IMR-90 (cell line): ENCODE measurements around the gene GADL1. TPM values are rescaled to one million over a fixed set of nuclear protein-coding genes. Genes with fewer than 3 reads are reported as not detected.

Source experiments
- ATAC-seq: fragments of 200-7000 bp; cut with Tn5 transposase; 2 replicates; pipeline ENCODE4 v1.9.1; 2020; ENCODE audit warnings: low read depth, mild to moderate bottlenecking, moderate library complexity
- BruUV-seq: library from RNA; stranded (reverse); fragments of 400-500 nt; replicated peaks from 2 replicates; lab custom pipeline; 2021; lab: Mats Ljungman, UMichigan
- CTCF ChIA-PET: fragments of 300-600 bp; formaldehyde crosslinking; extraction: SDS; loops from one replicate; lab custom pipeline; 2021; ENCODE audit warnings: antibody characterized with exemption; lab: Yijun Ruan, JAX
- POLR2A ChIA-PET: fragments of 300-600 bp; sonication (Branson Sonifier 250); formaldehyde crosslinking; loops from one replicate; lab custom pipeline; 2022; ENCODE audit warnings: antibody characterized with exemption; ENCODE audit not compliant: unreplicated experiment; lab: Charles Lee
- DNase-seq: peaks from one replicate; pipeline ENCODE4 v3.0.0; 2013
- H2AFZ ChIP-seq: replicated peaks from 2 replicates; pipeline ENCODE3; 2013; ENCODE audit warnings: low read length, mild to moderate bottlenecking; ENCODE audit not compliant: poor library complexity
- H2AK5ac ChIP-seq: 2 replicates; pipeline ENCODE4 v1.6.1; 2013; ENCODE audit warnings: low read depth, low read length, inconsistent platforms
- H2AK9ac ChIP-seq: replicated peaks from 2 replicates; pipeline ENCODE3; 2013; ENCODE audit warnings: mild to moderate bottlenecking, low read depth, low read length, moderate library complexity; ENCODE audit not compliant: poor library complexity
- H2BK120ac ChIP-seq: 2 replicates; pipeline ENCODE4 v1.6.1; 2013; ENCODE audit warnings: low read depth, low read length, inconsistent platforms
- H2BK15ac ChIP-seq: 3 replicates; pipeline ENCODE4 v1.6.1; 2013; ENCODE audit warnings: low read depth, low read length, inconsistent platforms
- H2BK20ac ChIP-seq: 2 replicates; pipeline ENCODE4 v1.6.1; 2013; ENCODE audit warnings: low read depth, mild to moderate bottlenecking, inconsistent platforms, low read length, moderate library complexity
- H2BK5ac ChIP-seq: 2 replicates; pipeline ENCODE4 v1.6.1; 2013; ENCODE audit warnings: mild to moderate bottlenecking, low read depth, low read length, inconsistent platforms; ENCODE audit not compliant: poor library complexity, severe bottlenecking
- H3K14ac ChIP-seq: replicated peaks from 2 replicates; pipeline ENCODE4 v1.6.1; 2013; ENCODE audit warnings: low read depth, low read length, inconsistent platforms
- H3K18ac ChIP-seq: 2 replicates; pipeline ENCODE4 v1.6.1; 2013; ENCODE audit warnings: low read depth, low read length, control low read depth
- H3K23ac ChIP-seq: 2 replicates; pipeline ENCODE4 v1.6.1; 2013; ENCODE audit warnings: low read depth, low read length, inconsistent platforms
- H3K27ac ChIP-seq: 2 replicates; pipeline ENCODE4 v1.5.1; 2013; ENCODE audit warnings: mild to moderate bottlenecking, control low read depth, low read length; ENCODE audit not compliant: insufficient read depth
- H3K27me3 ChIP-seq: 2 replicates; pipeline ENCODE4 v1.6.1; 2013; ENCODE audit warnings: low read length; ENCODE audit not compliant: control insufficient read depth, insufficient read depth
- H3K36me3 ChIP-seq: 2 replicates; pipeline ENCODE4 v1.6.1; 2013; ENCODE audit warnings: low read length, mixed read lengths; ENCODE audit not compliant: control insufficient read depth, insufficient read depth
- H3K4ac ChIP-seq: 2 replicates; pipeline ENCODE4 v1.6.1; 2013; ENCODE audit warnings: low read depth, low read length, inconsistent platforms
- H3K4me1 ChIP-seq: 2 replicates; pipeline ENCODE4 v1.6.1; 2013; ENCODE audit warnings: low read length, mixed read lengths; ENCODE audit not compliant: control insufficient read depth, insufficient read depth
- H3K4me2 ChIP-seq: 2 replicates; pipeline ENCODE4 v1.6.1; 2013; ENCODE audit warnings: low read depth, mild to moderate bottlenecking, control low read depth, low read length, moderate library complexity
- H3K4me3 ChIP-seq: 2 replicates; pipeline ENCODE4 v1.5.1; 2013; ENCODE audit warnings: low read depth, mild to moderate bottlenecking, control low read depth, low read length, moderate library complexity; ENCODE audit not compliant: insufficient read depth
- H3K56ac ChIP-seq: 2 replicates; pipeline ENCODE4 v1.6.1; 2013; ENCODE audit warnings: low read length, inconsistent platforms; ENCODE audit not compliant: insufficient read depth; ENCODE audit errors: extremely low read depth
- H3K79me1 ChIP-seq, 2 experiments: 2 replicates each; pipeline ENCODE4 v1.6.1; 2013; ENCODE audit warnings: low read length in 2 of 2, inconsistent platforms in 1 of 2, low read depth in 1 of 2
- H3K9ac ChIP-seq: 2 replicates; pipeline ENCODE4 v1.6.1; 2013; ENCODE audit warnings: low read depth, low read length, control low read depth
- H3K9me1 ChIP-seq: 2 replicates; pipeline ENCODE4 v1.6.1; 2013; ENCODE audit warnings: low read length, inconsistent platforms; ENCODE audit not compliant: insufficient read depth
- H3K9me3 ChIP-seq: 2 replicates; pipeline ENCODE4 v1.6.1; 2013; ENCODE audit warnings: low read length; ENCODE audit not compliant: control insufficient read depth, insufficient read depth
- H4K20me1 ChIP-seq: 2 replicates; pipeline ENCODE4 v1.6.1; 2013; ENCODE audit warnings: low read length, inconsistent platforms; ENCODE audit not compliant: insufficient read depth
- H4K5ac ChIP-seq: 2 replicates; pipeline ENCODE4 v1.6.1; 2013; ENCODE audit warnings: mild to moderate bottlenecking, low read depth, low read length, control low read depth
- H4K8ac ChIP-seq, 2 experiments: 2 replicates each; pipeline ENCODE4 v1.6.1; 2013; ENCODE audit warnings: low read depth in 2 of 2, low read length in 2 of 2, control low read depth in 1 of 2, inconsistent platforms in 1 of 2
- H4K91ac ChIP-seq: 2 replicates; pipeline ENCODE4 v1.6.1; 2013; ENCODE audit warnings: low read depth, low read length, inconsistent platforms; ENCODE audit not compliant: insufficient read depth
- BHLHE40 ChIP-seq: fragments of 150-350 bp; IDR thresholded peaks from 2 replicates; pipeline ENCODE4 v1.6.1; 2016; ENCODE audit warnings: mild to moderate bottlenecking, low read depth, low read length
- CHD1 ChIP-seq: IDR thresholded peaks from 2 replicates; pipeline ENCODE4 v1.6.1; 2012; ENCODE audit warnings: low read depth, low read length, improper control_type of control experiment
- CTCF ChIP-seq: conservative IDR thresholded peaks from 2 replicates; pipeline ENCODE4 v1.5.1; 2012; ENCODE audit warnings: mild to moderate bottlenecking, low read depth, low read length, improper control_type of control experiment
- FOS ChIP-seq: fragments of 150-350 bp; IDR thresholded peaks from 2 replicates; pipeline ENCODE4 v1.6.1; 2016; ENCODE audit warnings: low read depth, low read length
- MAFK ChIP-seq: IDR thresholded peaks from 2 replicates; pipeline ENCODE4 v1.6.1; 2012; ENCODE audit warnings: low read depth, low read length, improper control_type of control experiment
- MXI1 ChIP-seq: IDR thresholded peaks from 2 replicates; pipeline ENCODE4 v1.6.1; 2012; ENCODE audit warnings: low read depth, mild to moderate bottlenecking, low read length, moderate library complexity, borderline replicate concordance
- NFE2L2 ChIP-seq: fragments of 150-350 bp; IDR thresholded peaks from 2 replicates; pipeline ENCODE4 v1.6.1; 2016; ENCODE audit warnings: low read depth, mild to moderate bottlenecking, low read length
- POLR2A ChIP-seq: IDR thresholded peaks from 2 replicates; pipeline ENCODE4 v1.6.1; 2012; ENCODE audit warnings: mild to moderate bottlenecking, low read depth, low read length
- RAD21 ChIP-seq: IDR thresholded peaks from 2 replicates; pipeline ENCODE4 v1.6.1; 2012; ENCODE audit warnings: low read length, improper control_type of control experiment
- RFX5 ChIP-seq: IDR thresholded peaks from 2 replicates; pipeline ENCODE4 v1.8.0; 2012; ENCODE audit warnings: low read depth, mild to moderate bottlenecking, low read length, moderate library complexity
- WGBS, 2 experiments: methylation state at CpG; one replicate each; pipeline versions ENCODE4 v1.1.5 to v1.1.7; 2013; ENCODE audit warnings: missing lambda C conversion rate in 2 of 2; ENCODE audit not compliant: insufficient read length in 1 of 2; ENCODE audit errors: extremely low coverage in 2 of 2; 5-methylcytosine and 5-hydroxymethylcytosine counted together
- dilution Hi-C: fragments of 300-500 bp; cut with HindIII; formaldehyde crosslinking; loops from one replicate; pipeline ENCODE4 v1.14.3; 2018; ENCODE audit warnings: low sequenced_read_pairs; ENCODE audit not compliant: unreplicated experiment
- in situ Hi-C: fragments of 300-500 bp; cut with MboI; formaldehyde crosslinking; loops from 3 replicates; pipeline ENCODE4 v1.14.3; 2019; ENCODE audit warnings: low sequenced_read_pairs, inconsistent platforms, mixed read lengths
- intact Hi-C: fragments of 100-400 bp; cut with micrococcal nuclease; formaldehyde crosslinking; loops from 2 replicates; pipeline ENCODE4 v1.10.0; 2022
- polyA plus RNA-seq, 3 experiments: library from polyadenylated mRNA; depleted of rRNA; stranded (reverse); fragments of >200 nt; gene quantifications; 2 replicates each; pipeline ENCODE4 v1.2.3, GENCODE V29; 2012; ENCODE audit warnings: low replicate concordance in 1 of 3
- total RNA-seq: library from RNA; depleted of rRNA; stranded (reverse); fragments of >200 nt; gene quantifications from 2 replicates; pipeline ENCODE4 v1.2.3, GENCODE V29; 2012

Gene GADL1
- total and polyA plus RNA-seq, 2 of the 4 experiments (the other 2 are of a cell fraction) = not detected

DNA sequence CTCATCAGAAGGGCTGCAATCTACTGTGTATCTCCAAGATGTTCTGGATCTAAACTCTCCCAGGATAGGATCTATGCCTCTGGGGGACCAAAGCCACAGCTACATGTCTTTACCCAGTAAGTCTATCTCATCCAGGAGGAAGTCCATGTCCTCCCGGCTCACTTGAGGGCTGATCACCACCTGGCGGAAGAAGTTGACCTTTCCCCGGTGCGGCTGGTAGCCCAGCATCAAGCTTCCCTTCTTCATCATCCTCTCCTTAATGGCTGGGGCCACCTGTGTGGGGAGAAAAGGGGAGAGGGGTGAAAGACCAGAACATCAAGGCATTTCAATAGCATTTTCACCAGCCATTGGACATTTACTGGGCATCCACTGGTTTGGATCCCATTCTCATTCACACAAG, 166.3 kb downstream of the GADL1 start:
- Histone ChIP-seq H4K91ac (no peak overlapping the region; the same call in 1 of the 2 replicates), H2AFZ (no peak overlapping the region), H3K23ac (no peak overlapping the region), H3K9me3 (no peaks in the 10 kb centered on the region), H3K4me1 (no peaks in the 10 kb centered on the region), H3K56ac (no peak overlapping the region), H3K14ac (no peak overlapping the region), H3K9ac (no peak overlapping the region), H4K20me1 (no peaks in the 10 kb centered on the region), H3K79me1 (no peaks in the 10 kb centered on the region), H2BK20ac (no peak overlapping the region), H2BK120ac (no peak overlapping the region), H3K18ac (no peak overlapping the region), H3K36me3 (no peaks in the 10 kb centered on the region), H3K4me2 (no peak overlapping the region), H3K4me3 (no peak overlapping the region), H2AK5ac (no peak overlapping the region), H3K9me1 (no peaks in the 10 kb centered on the region), H3K4ac (no peak overlapping the region), H4K5ac (no peak overlapping the region), H2BK15ac (no peak overlapping the region), H2AK9ac (no peak overlapping the region), H3K27me3 (no peaks in the 10 kb centered on the region), H2BK5ac (no peak overlapping the region), H4K8ac (no peak overlapping the region), H3K27ac (no peak overlapping the region)
- DNase-seq (no peak), ATAC-seq (no peak)
- no CpG with 5 or more reads among the region's 4 CpGs for WGBS, 2 experiments
- BruUV-seq = no TSS peak
- POLR2A ChIA-PET = no interaction called here
- CTCF ChIA-PET = no interaction called here
- in situ Hi-C loops (no loop called here), intact Hi-C loops (no loop called here), dilution Hi-C loops (no loop called here)
- TF ChIP-seq CTCF = no peak
- TF ChIP-seq POLR2A = no peak
- no peak for TF ChIP-seq NFE2L2
- TF ChIP-seq MXI1 = no peak
- no peak for TF ChIP-seq BHLHE40
- no peak for TF ChIP-seq MAFK
- TF ChIP-seq FOS = no peak
- TF ChIP-seq CHD1 = no peak
- TF ChIP-seq RFX5 = no peak
- no peak for TF ChIP-seq RAD21
